ENCODE measurements around the gene RASA1.
"Not testable (repeated sequence)": the region's sequence is repeated elsewhere in the genome, so short reads cannot be mapped to it uniquely, and the experiment has no call there.

Gene RASA1

DNA sequence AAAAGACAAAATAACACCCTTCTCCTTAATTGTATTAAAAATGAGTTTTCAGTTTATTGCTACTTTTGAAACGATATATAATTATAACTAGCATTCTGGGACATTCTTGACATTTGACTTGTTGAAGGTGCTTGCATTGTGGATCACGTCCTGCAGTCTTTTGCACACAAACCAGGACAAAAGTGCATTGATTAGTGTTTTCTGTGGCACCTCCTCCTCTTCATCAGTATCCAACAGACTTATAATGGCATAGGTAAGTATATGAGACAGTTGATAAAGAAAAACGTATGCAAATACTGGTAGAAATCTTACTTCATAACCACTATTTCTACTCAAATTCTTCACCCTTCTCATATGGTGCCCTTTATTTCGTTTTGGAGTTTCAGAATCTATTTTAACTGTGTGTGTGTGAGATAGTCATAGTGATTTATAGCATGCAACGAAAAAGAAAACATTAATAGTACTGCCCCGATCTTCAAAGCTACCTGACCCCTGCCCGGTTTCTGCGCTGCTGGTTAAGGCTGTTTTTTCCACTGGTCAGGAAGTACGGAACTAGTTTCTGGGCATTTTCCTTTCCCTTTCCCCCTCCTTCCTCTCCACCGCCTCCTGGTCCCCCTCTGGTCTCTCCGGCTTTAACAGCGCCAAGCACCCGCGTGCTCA, 639 bp upstream of the RASA1 start:
- peak overlapping the region; percentile 86 for H3K27ac ChIP-seq (ENCODE audit: low read depth, low read length)

DNA sequence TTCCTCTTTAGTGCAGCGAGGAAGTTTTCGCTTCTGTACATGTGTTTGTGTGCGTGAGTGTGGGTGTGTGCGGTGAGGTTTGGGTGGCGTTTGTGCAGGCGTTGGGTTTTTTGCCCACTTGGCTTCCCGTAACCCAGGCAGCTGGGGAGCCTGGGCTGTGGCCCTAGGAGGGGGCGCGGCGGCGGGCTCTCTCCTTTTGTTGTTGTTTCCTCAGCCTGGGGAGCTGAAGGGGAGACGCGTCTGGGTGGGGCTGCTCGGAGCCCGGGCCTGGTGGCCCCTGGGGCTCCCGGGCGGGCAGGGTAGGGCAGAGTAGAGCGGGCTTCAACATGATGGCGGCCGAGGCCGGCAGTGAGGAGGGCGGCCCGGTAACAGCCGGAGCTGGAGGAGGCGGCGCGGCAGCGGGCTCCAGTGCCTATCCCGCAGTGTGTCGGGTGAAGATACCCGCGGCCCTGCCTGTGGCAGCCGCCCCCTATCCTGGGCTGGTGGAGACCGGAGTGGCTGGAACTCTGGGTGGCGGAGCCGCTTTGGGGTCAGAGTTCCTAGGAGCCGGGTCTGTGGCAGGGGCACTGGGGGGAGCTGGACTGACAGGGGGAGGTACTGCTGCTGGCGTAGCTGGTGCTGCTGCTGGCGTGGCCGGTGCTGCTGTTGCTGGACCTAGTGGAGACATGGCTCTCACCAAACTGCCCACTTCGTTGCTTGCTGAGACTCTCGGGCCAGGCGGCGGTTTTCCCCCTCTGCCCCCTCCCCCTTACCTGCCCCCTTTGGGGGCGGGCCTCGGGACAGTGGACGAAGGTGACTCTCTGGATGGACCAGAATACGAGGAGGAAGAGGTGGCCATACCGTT, 665 bp downstream of the RASA1 start:
- peaks cover 50% of the 10 kb centered on the region for H3K79me2 ChIP-seq (ENCODE audit: control insufficient read depth, low read length)
- H3K27ac ChIP-seq (ENCODE audit: low read depth, low read length) = peak overlapping the region; percentile 86
- no peak for TF ChIP-seq EZH2phosphoT487 (IDR thresholded peaks at IDR 0.05; ENCODE audit: borderline replicate concordance, low read length)
- peak overlapping the region; percentile 93 for H3K4me3 ChIP-seq (ENCODE audit: low read length)
- H3K4me2 ChIP-seq (ENCODE audit: low read length) = peak overlapping the region; percentile 78
- no peaks in the 10 kb centered on the region for H3K27me3 ChIP-seq (ENCODE audit: control insufficient read depth, low read length)
- H3K9me3 ChIP-seq (ENCODE audit: control insufficient read depth, insufficient read depth, low read length) = no peaks in the 10 kb centered on the region
- peaks cover 18% of the 10 kb centered on the region for H3K4me1 ChIP-seq (ENCODE audit: control insufficient read depth, low read length)
- no peaks in the 10 kb centered on the region for H3K9me2 ChIP-seq (replicated peaks; ENCODE audit: control insufficient read depth, low read length)
- no peaks in the 10 kb centered on the region for H4K20me1 ChIP-seq (ENCODE audit: control insufficient read depth, insufficient read depth, low read depth, low read length)
- peaks cover 3% of the 10 kb centered on the region for H3K36me3 ChIP-seq (ENCODE audit: control insufficient read depth, low read length)
- H3F3A ChIP-seq (ENCODE audit: control insufficient read depth, insufficient read depth) = no peaks in the 10 kb centered on the region

More for the DNA sequence above, 639 bp upstream of the RASA1 start:
- Histone ChIP-seq H3K79me2 (ENCODE audit: control insufficient read depth, low read length) (peaks cover 39% of the 10 kb centered on the region), H3K9me3 (ENCODE audit: control insufficient read depth, insufficient read depth, low read length) (no peaks in the 10 kb centered on the region), H3K9me2 (replicated peaks; ENCODE audit: control insufficient read depth, low read length) (no peaks in the 10 kb centered on the region), H3F3A (ENCODE audit: control insufficient read depth, insufficient read depth) (no peaks in the 10 kb centered on the region), H3K27me3 (ENCODE audit: control insufficient read depth, low read length) (no peaks in the 10 kb centered on the region), H3K4me2 (ENCODE audit: low read length) (peak overlapping the region; percentile 78), H3K4me1 (ENCODE audit: control insufficient read depth, low read length) (peaks cover 18% of the 10 kb centered on the region), H3K4me3 (ENCODE audit: low read length) (peak overlapping the region; percentile 93), H3K36me3 (ENCODE audit: control insufficient read depth, low read length) (peaks cover 3% of the 10 kb centered on the region), H4K20me1 (ENCODE audit: control insufficient read depth, insufficient read depth, low read depth, low read length) (no peaks in the 10 kb centered on the region)
- TF ChIP-seq EZH2phosphoT487 (IDR thresholded peaks at IDR 0.05; ENCODE audit: borderline replicate concordance, low read length) = no peak
- TF ChIP-seq, protein P1, sequence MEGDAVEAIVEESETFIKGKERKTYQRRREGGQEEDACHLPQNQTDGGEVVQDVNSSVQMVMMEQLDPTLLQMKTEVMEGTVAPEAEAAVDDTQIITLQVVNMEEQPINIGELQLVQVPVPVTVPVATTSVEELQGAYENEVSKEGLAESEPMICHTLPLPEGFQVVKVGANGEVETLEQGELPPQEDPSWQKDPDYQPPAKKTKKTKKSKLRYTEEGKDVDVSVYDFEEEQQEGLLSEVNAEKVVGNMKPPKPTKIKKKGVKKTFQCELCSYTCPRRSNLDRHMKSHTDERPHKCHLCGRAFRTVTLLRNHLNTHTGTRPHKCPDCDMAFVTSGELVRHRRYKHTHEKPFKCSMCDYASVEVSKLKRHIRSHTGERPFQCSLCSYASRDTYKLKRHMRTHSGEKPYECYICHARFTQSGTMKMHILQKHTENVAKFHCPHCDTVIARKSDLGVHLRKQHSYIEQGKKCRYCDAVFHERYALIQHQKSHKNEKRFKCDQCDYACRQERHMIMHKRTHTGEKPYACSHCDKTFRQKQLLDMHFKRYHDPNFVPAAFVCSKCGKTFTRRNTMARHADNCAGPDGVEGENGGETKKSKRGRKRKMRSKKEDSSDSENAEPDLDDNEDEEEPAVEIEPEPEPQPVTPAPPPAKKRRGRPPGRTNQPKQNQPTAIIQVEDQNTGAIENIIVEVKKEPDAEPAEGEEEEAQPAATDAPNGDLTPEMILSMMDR (IDR thresholded peaks at IDR 0.05; ENCODE audit: low read depth, low read length, poor library complexity, severe bottlenecking) = no peak

DNA sequence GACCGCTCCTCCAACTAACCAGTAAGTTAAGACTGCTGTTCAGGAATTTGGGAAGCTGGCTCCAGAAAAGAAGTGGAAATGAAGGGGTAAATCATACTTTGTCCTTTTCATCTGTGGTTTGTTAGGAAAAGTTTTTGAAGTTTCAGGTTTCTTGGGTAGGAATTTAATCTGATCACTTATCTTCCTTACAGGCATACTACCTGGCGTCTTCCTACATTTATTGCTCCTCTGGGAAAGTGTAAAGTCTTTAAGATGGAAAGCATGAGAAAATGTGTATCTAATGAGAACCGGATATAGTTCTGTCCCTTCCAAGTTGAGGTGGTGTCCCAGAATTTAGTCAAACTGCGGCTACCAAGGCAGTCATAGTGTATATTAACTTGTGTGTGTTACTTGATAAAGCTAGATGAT, 1.3 kb downstream of the RASA1 start:
- Histone ChIP-seq H3K79me2 (ENCODE audit: control insufficient read depth, low read length) (peaks cover 56% of the 10 kb centered on the region), H3K4me1 (ENCODE audit: control insufficient read depth, low read length) (peaks cover 18% of the 10 kb centered on the region), H3K9me2 (replicated peaks; ENCODE audit: control insufficient read depth, low read length) (no peaks in the 10 kb centered on the region), H3F3A (ENCODE audit: control insufficient read depth, insufficient read depth) (no peaks in the 10 kb centered on the region), H3K27me3 (ENCODE audit: control insufficient read depth, low read length) (no peaks in the 10 kb centered on the region), H4K20me1 (ENCODE audit: control insufficient read depth, insufficient read depth, low read depth, low read length) (no peaks in the 10 kb centered on the region), H3K27ac (ENCODE audit: low read depth, low read length) (no peak overlapping the region), H3K9me3 (ENCODE audit: control insufficient read depth, insufficient read depth, low read length) (no peaks in the 10 kb centered on the region), H3K36me3 (ENCODE audit: control insufficient read depth, low read length) (peaks cover 3% of the 10 kb centered on the region), H3K4me2 (ENCODE audit: low read length) (peak overlapping the region; percentile 78), H3K4me3 (ENCODE audit: low read length) (peak overlapping the region; percentile 93)
- TF ChIP-seq, protein P1 (IDR thresholded peaks at IDR 0.05; ENCODE audit: low read depth, low read length, poor library complexity, severe bottlenecking) = no peak
- no peak for TF ChIP-seq EZH2phosphoT487 (IDR thresholded peaks at IDR 0.05; ENCODE audit: borderline replicate concordance, low read length)

DNA sequence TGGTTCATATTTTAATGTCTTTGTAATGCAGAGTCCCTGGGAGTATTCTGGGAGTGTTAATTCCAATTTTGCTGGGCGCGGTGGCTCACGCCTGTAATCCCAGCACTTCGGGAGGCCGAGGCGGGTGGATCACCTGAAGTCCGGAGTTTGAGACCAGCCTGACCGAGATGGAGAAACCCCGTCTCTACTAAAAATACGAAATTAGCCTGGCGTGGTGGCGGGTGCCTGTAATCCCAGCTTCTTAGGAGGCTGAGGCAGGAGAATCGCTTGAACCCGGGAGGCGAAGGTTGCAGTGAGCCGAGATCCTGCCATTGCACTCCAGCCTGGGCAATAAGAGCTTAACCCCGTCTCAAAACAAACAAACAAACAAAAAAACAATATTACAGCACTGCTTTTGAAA, 3.2 kb downstream of the RASA1 start:
- not testable (repeated sequence) for H3K4me2 ChIP-seq (ENCODE audit: low read length); H3K9me3 ChIP-seq (ENCODE audit: control insufficient read depth, insufficient read depth, low read length); H4K20me1 ChIP-seq (ENCODE audit: control insufficient read depth, insufficient read depth, low read depth, low read length); H3F3A ChIP-seq (ENCODE audit: control insufficient read depth, insufficient read depth); H3K27ac ChIP-seq (ENCODE audit: low read depth, low read length); H3K27me3 ChIP-seq (ENCODE audit: control insufficient read depth, low read length); H3K4me3 ChIP-seq (ENCODE audit: low read length); H3K36me3 ChIP-seq (ENCODE audit: control insufficient read depth, low read length); H3K9me2 ChIP-seq (replicated peaks; ENCODE audit: control insufficient read depth, low read length)
- H3K4me1 ChIP-seq (ENCODE audit: control insufficient read depth, low read length) = peaks cover 18% of the 10 kb centered on the region
- peaks cover 75% of the 10 kb centered on the region for H3K79me2 ChIP-seq (ENCODE audit: control insufficient read depth, low read length)

Data from DOHH2 (cell line).